GM12801 (cell line): ENCODE data around the gene STK36.

Experiments used
- TF ChIP-seq, protein P1 (sequence below): IDR thresholded peaks from one replicate; pipeline ENCODE4 v1.5.1; 2011; ENCODE audit warnings: control low read depth; ENCODE audit not compliant: insufficient read length; ENCODE audit errors: extremely low read depth

STK36 gene

DNA sequence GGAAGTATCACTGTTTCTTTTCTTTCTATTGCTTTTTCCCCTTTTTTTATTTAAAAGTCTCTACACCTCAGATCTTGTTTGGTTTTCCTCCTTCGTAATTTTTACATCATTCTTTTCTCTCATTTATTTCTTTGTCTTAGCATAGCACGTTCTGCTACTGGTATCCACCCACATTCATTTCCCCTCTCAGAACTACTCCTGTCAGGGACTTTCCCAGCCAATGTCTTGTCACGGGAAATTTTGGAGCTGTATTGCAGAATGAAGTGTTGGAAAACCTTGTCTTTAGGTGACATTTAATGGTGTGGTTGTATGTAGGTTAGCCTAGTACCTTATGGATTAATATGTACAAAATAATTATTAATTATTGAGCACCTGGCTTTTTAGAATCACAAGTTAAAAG, 72.7 kb downstream of the STK36 start:
- TF ChIP-seq, protein P1, sequence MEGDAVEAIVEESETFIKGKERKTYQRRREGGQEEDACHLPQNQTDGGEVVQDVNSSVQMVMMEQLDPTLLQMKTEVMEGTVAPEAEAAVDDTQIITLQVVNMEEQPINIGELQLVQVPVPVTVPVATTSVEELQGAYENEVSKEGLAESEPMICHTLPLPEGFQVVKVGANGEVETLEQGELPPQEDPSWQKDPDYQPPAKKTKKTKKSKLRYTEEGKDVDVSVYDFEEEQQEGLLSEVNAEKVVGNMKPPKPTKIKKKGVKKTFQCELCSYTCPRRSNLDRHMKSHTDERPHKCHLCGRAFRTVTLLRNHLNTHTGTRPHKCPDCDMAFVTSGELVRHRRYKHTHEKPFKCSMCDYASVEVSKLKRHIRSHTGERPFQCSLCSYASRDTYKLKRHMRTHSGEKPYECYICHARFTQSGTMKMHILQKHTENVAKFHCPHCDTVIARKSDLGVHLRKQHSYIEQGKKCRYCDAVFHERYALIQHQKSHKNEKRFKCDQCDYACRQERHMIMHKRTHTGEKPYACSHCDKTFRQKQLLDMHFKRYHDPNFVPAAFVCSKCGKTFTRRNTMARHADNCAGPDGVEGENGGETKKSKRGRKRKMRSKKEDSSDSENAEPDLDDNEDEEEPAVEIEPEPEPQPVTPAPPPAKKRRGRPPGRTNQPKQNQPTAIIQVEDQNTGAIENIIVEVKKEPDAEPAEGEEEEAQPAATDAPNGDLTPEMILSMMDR = no peak

DNA sequence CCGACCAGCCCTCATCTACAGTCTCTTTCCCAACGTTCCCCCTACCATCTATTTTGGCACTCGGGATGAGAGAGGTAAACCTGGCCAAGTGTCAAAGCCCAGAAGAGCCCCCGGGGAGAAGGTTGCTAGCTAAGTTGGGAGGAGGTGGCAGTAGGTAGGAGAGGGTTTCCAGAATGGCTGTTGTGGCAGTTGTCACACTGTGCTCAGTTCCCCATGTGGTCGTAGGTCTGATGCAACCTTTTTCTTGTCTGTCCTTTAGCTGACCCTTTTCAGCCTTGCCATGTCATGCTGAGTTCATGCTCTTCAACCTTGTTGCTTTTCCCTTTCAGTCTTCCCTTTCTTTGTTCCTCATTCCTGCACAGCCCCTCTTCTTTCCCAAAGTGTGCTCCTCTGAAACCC, 73.3 kb downstream of the STK36 start:
- TF ChIP-seq, protein P1 = no peak

DNA sequence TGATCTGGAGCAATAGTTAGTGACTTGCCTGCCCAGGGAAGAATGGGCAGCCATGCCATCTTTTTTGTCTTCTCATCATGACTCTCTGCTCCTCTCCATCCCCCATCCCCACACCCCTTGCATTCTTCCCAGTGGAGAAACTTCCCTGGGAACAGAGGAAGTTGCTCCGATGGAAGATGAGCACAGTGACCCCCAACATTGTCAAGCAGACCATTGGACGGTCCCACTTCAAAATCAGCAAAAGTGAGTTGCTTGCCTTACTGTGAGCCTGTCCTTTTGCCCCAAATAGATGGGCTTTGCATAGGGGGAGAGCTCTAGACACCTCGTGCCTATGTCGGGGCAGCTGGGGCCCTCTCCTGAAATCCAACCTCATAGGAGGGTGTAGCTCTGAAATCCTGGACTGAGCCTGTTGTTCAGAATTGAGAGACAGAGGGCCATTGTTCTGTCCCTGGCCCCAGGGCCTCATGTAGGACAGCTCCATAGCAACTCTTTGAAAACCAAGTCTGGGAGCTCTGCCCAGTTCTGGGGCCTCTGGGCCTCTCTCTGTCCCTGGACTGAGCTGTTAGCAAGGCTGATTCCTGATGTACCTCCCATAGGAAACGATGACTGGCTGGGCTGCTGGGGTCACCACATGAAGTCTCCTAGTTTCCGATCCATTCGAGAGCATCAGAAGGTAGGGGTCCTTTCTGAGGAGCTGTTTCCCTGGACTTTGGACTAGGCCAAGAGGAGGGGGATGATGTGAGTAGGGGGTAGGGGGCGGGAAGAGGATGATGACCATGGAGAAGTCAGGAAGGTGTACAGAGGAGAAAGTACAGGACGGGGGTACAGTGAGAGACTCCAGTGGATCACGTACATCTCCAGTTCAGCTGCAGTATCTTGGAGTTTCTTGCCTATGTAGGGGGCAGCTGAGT, 73.9 kb downstream of the STK36 start:
- TF ChIP-seq, protein P1 = no peak

DNA sequence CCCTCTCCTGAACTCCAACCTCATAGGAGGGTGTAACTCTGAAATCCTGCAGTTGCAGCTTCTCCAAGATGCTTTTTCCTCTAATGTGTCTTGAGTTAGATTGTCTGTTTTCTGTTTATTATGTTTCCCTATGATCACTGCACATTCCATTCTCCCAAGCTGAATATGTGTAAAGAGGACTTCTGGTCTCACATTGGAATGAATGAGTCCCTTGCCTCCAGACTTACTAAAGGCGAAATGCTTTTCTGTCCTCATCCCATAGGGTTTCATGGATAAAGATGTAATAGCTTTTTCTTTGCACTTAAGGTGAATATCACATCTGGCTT, 74.5 kb downstream of the STK36 start:
- TF ChIP-seq, protein P1 = no peak

DNA sequence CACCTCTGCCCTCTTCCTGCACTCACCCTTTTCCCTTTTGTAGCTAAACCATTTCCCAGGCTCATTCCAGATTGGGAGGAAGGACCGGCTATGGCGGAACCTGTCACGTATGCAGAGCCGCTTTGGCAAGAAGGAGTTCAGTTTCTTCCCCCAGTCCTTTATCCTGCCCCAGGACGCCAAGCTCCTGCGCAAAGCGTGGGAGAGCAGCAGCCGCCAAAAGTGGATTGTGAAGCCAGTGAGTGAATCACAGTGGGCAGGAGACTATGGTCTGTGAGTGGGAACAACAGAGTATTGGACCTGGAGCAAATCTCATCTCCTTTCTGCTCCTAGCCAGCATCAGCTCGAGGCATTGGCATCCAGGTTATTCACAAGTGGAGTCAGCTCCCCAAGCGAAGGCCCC, 75.1 kb downstream of the STK36 start:
- TF ChIP-seq, protein P1 = no peak

DNA sequence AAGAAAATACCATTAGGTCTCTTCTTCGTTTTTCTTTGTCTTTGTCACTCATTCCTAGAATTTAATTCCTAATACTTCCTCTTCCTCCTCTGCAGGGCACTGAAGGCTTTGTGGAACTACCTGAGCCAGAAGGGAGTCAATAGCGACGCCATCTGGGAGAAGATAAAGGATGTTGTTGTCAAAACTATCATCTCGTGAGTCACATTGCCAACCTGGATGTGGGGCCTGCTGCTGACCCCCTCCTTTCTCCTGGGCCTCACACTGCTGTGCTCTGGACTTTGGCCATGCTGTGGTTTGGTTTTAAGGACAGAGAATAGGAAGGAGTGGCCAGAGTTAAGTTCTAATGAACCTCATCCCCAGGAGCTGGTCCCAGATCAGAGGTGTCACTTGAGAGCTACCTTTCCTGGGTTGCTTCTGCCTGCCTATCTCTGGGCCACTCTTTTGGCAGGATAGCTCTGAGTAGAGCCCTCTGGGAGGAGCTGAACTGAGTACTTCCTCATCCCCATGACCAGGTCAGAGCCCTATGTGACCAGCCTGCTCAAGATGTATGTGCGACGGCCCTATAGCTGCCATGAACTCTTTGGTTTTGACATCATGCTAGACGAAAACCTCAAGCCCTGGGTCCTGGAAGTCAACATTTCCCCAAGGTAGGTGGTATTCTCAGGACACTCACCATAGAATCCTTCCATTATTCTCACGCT, 77.0 kb downstream of the STK36 start:
- TF ChIP-seq, protein P1 = no peak
